Skeletal muscle tissue (tissue), 4 donors: ENCODE data around the gene LRRC57. TPM values are rescaled to one million over a fixed set of nuclear protein-coding genes. Genes with fewer than 3 reads are reported as not detected.
"Not testable (repeated sequence)": the region's sequence is repeated elsewhere in the genome, so short reads cannot be mapped to it uniquely, and the experiment has no call there.

ENCODE experiments used
- H3K27ac ChIP-seq: one replicate; pipeline ENCODE4 v1.7.0; 2013; ENCODE audit warnings: mild to moderate bottlenecking, low read depth, low read length, inconsistent platforms
- H3K27me3 ChIP-seq, 3 donors: one replicate each; pipeline ENCODE4 v1.7.0; 2013; ENCODE audit warnings: low read length in 3 of 3; ENCODE audit not compliant: control insufficient read depth in 3 of 3, insufficient read depth in 3 of 3
- H3K36me3 ChIP-seq, 3 donors: one replicate each; pipeline ENCODE4 v1.7.0; 2013; ENCODE audit warnings: low read length in 3 of 3; ENCODE audit not compliant: control insufficient read depth in 3 of 3, insufficient read depth in 3 of 3
- H3K4me1 ChIP-seq, 3 donors: one replicate each; pipeline ENCODE4 v1.7.0; 2013; ENCODE audit warnings: low read length in 3 of 3, mild to moderate bottlenecking in 3 of 3; ENCODE audit not compliant: control insufficient read depth in 3 of 3, insufficient read depth in 3 of 3
- H3K4me3 ChIP-seq, 3 donors: one replicate each; pipeline ENCODE4 v1.7.0; 2013; ENCODE audit warnings: low read length in 3 of 3
- H3K9ac ChIP-seq, 3 donors: one replicate each; pipeline ENCODE4 v1.7.0; 2013; ENCODE audit warnings: low read length in 3 of 3, mild to moderate bottlenecking in 3 of 3, moderate library complexity in 2 of 3, low read depth in 1 of 3
- H3K9me3 ChIP-seq, 3 donors: one replicate each; pipeline ENCODE4 v1.7.0; 2013; ENCODE audit warnings: low read length in 3 of 3; ENCODE audit not compliant: control insufficient read depth in 3 of 3
- total RNA-seq: library from RNA; depleted of rRNA; stranded (reverse); fragments of >200 nt; gene quantifications from one replicate; pipeline ENCODE4 v1.2.3, GENCODE V29; 2014
- donor health status: Osteomylitis.

The LRRC57 gene
- total RNA-seq, 1 donor from 2014 or later: 8.9 TPM

DNA sequence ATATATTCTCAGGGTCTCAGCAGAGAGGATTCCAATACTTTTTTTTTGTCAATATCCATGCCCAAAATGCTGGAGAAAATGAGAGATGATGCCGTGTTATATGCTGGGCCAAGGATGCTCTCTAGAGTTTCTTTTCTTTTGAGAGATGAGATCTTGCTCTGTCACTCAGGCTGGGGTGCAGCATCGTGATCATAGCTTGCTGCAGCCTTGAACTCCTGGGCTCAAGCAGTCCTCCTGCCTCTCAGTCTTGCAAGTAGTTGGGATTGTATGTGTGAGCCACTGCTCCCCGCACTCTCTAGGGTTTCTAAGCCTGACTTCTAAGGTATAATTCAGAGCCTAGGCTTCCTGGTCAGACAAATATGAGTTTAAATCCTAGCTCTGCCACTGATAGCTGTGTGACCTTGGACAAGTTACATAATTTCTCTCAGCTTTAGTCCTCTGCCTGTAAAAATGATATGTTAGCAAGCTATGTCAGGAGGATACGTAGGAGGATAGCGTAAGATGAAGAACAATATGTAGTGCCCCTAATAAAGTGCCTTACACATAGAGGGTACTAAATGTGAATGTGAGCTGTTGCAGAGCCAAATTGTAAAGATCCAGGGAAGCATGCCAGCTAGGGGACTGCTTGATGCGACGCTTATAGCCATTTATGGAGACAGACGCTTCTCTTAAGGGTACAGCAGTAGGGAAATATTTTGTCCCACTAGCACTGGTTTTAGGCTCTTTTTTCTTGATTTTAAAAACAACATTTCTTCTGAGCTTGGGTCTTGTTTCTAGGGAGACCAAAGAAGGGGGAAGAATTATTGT is 34.2 kb upstream of the LRRC57 start:
- Histone ChIP-seq H3K27me3 (no peaks in the 10 kb centered on the region), H3K4me1 (peaks cover 23 to 29% (median 26%) of the 10 kb centered on the region in 3 donors), H3K36me3 (peaks cover 0 to 5% (median 0%) of the 10 kb centered on the region in 3 donors), H3K9ac (peak overlapping the region in 1 of 3 donors; percentile 38), H3K27ac (no peak overlapping the region), H3K4me3 (no peak overlapping the region), H3K9me3 (no peaks in the 10 kb centered on the region)

DNA sequence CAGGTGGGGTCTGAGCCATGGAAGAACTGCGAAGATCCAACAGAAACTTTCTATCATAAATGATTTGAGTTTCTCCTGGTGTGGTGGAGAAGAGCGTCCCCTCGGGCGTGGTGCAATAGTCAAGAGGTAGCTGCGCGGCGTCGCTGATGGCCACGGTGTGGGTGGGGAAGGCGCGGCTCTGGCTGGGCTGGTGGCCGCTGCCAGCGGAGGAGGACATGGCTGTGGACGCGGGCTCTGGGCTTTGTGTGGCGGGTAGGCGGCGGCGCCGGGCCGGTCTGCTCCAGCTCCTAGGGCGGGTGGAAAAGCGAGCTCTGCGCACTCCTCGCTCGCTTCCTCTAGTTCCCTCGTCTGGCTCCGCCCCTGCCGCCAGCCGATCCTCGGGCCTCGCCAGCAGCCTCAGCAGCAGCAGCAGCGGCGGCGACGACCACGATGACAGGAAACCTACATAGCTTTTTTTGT is 32.7 kb upstream of the LRRC57 start:
- Histone ChIP-seq H3K36me3 (peaks cover 0 to 4% (median 0%) of the 10 kb centered on the region in 3 donors), H3K4me1 (peaks cover 26 to 37% (median 26%) of the 10 kb centered on the region in 3 donors), H3K9ac (peak overlapping the region; percentile 54 to 68 (median 59)), H3K4me3 (peak overlapping the region; percentile 68 to 74 (median 68)), H3K9me3 (no peaks in the 10 kb centered on the region), H3K27me3 (peaks cover 0 to 6% (median 3%) of the 10 kb centered on the region in 3 donors), H3K27ac (peak overlapping the region; percentile 38)

DNA sequence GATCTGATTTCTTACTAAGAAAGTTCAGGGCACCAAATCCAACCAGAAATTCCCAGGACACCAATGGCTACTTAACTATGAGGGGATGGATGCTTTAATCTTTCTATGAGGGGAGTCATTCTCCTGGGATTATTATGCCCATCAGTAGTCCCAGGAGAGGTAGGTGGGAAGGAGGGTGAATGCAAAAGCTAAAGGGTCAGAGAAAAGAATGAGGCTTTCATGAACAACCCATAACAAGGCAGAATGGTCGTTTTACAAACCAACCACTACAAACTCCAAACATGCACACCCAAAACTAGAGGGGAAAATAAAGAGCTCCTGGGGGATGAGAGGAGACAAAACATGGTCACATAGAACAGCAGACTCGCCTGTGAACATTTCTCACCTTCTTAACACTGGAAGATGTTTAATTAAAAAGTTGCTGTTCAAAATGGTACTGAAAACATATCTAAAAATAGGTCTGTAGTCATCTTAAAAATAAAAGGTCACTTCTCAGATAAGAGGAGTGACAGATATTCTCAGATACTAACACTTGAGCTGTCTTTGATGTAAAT is 30.5 kb upstream of the LRRC57 start:
- Histone ChIP-seq H3K27ac (no peak overlapping the region), H3K27me3 (peaks cover 0 to 12% (median 6%) of the 10 kb centered on the region in 3 donors), H3K4me1 (peaks cover 34 to 43% (median 35%) of the 10 kb centered on the region in 3 donors), H3K4me3 (no peak overlapping the region), H3K9ac (peak overlapping the region in 1 of 3 donors; percentile 35), H3K9me3 (no peaks in the 10 kb centered on the region), H3K36me3 (no peaks in the 10 kb centered on the region)

DNA sequence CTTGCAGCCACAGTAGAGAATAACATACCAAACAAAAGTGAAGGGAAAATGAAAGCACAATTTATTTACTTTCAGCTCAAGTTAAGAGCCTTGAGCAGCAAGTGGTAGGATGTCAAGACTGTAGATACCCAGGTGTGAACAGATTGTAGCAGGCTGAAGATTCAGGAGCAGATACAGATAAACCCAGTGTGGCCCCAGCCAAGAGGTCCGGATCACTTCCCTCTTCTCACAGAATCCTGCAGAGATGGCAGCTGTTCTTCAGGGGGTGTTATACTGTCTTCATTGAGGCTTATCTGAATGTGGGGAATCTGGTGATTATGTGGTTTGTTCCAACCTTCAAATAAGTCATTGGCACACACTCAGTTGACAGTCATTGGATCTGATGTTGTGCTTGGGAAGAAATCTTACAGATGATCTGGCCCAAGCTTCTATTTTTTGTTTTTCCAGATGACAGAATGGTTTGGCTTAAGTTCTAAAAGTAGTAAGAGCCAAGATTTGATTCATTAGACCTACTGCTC is 29.0 kb upstream of the LRRC57 start:
- H3K4me1 ChIP-seq: peaks cover 26 to 29% (median 29%) of the 10 kb centered on the region in 3 donors
- no peaks in the 10 kb centered on the region for H3K9me3 ChIP-seq
- H3K9ac ChIP-seq: no peak overlapping the region
- peak overlapping the region in 2 of 3 donors; percentile 51 to 52 for H3K4me3 ChIP-seq
- H3K27me3 ChIP-seq: peaks cover 0 to 12% (median 6%) of the 10 kb centered on the region in 3 donors
- H3K27ac ChIP-seq: peak overlapping the region; percentile 25
- H3K36me3 ChIP-seq: no peaks in the 10 kb centered on the region

DNA sequence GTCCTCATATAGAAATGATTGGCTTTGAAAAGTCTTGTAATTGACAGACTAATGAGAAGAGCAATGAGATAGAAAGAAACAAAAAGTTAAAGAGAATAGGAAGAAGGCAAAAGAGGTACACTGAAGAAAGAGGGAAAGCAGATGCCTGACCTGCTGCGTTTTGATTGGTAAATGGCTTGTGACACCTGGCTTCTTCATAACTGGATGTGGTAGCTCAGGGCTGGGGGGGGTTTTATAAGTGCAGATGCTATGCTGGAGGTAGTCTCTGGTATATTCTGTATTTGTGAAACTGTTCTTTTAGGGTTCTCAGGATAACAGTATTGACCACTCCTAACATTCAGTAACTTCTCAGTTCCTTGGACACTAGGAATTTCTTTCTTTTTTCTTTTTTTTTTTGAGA is 28.2 kb upstream of the LRRC57 start:
- Histone ChIP-seq H3K36me3 (no peaks in the 10 kb centered on the region), H3K27ac (no peak overlapping the region), H3K9ac (peak overlapping the region in 1 of 3 donors; percentile 85), H3K27me3 (peaks cover 0 to 12% (median 6%) of the 10 kb centered on the region in 3 donors), H3K4me3 (peak overlapping the region; percentile 8 to 84 (median 45)), H3K9me3 (no peaks in the 10 kb centered on the region), H3K4me1 (peaks cover 23 to 26% (median 23%) of the 10 kb centered on the region in 3 donors)

DNA sequence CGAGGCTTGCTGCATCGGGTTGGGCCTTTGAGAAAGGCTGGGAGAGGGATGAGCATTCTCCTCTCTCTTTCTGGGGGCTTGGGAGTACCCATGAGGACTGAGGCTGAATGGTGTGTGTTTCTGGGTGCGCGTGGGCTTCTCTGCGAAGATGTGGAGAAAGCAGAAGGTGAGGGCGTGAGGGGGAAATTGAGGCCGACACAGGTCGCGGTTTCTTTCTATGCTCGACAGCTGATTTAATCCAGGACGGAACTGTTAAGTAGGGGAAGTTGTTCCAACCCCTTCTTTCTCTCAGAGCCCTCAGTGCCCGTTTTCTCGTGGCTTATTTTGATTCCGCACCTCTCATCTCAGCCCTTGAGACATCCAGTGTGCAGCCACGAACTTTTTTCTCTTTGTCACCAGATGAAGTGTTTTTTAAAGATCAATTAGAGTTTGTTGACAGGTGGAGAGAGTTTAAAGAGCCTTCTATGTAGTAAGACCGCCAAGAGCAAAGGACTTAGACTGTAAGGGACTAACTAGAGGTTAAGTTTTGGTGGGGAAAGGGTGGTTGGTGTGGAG is 27.5 kb upstream of the LRRC57 start:
- H3K9me3 ChIP-seq: no peaks in the 10 kb centered on the region
- H3K4me3 ChIP-seq: peak overlapping the region; percentile 80 to 84 (median 84)
- H3K4me1 ChIP-seq: peaks cover 17 to 22% (median 18%) of the 10 kb centered on the region in 3 donors
- H3K27me3 ChIP-seq: peaks cover 0 to 12% (median 6%) of the 10 kb centered on the region in 3 donors
- peak overlapping the region; percentile 77 to 85 (median 82) for H3K9ac ChIP-seq
- peak overlapping the region; percentile 68 for H3K27ac ChIP-seq
- no peaks in the 10 kb centered on the region for H3K36me3 ChIP-seq

DNA sequence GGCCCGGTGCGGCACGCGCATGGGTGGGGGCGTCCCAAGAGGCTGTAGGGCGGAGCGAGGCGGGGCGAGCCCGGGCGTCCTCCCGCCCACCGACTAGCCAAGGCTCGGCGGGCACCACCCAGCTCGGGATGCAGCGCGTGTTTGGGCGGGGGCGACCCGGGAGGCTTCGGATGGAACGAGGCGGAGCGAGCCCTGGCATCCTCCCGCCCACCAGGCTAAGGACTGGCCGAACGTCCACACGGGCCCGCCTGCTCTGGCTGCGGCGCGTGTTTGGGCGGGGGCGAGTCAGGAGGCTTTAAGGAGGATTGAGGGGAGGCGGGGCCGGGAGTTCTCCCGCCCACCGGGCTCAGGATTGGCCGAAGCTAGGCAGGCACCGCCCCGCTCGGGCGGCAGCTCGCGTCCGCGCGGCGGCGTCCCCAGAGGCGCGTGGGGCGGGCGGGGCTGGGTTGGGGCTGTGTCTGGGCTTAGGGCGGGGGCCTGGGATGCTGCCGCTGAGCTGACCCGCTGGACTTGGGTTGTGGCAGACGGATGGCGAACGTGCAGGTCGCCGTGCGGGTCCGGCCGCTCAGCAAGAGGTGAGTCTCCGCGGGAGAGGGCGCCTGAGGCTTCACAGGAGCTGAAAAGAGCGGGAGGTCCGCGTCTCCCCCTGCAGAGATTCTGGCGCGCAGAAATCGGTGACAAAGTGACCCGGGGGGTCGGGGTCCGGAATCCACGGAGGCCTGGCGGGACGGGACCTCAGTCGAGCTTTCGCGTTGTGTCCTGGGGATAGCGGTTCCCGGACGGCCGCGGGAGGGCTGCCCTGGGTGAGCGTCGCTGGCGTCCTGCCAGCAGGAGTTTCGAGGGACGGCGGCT is 26.8 kb upstream of the LRRC57 start, which contains the start of gene STARD9:
TSS of gene STARD9 (plus strand) at position 419 of the 852 bp plus-strand sequence. CDS start at position 529, 110 bp downstream.
- H3K9ac ChIP-seq: peak within 1 kb of the TSS; percentile 77 to 85 (median 82)
- peaks cover 0 to 12% (median 6%) of the 10 kb centered on the region in 3 donors for H3K27me3 ChIP-seq
- no peaks in the 10 kb centered on the region for H3K9me3 ChIP-seq
- H3K36me3 ChIP-seq: no peaks in the 10 kb centered on the region
- H3K4me3 ChIP-seq: peak within 1 kb of the TSS; percentile 80 to 84 (median 84)
- H3K4me1 ChIP-seq: peaks cover 13 to 21% (median 15%) of the 10 kb centered on the region in 3 donors
- H3K27ac ChIP-seq: peak within 1 kb of the TSS; percentile 68

DNA sequence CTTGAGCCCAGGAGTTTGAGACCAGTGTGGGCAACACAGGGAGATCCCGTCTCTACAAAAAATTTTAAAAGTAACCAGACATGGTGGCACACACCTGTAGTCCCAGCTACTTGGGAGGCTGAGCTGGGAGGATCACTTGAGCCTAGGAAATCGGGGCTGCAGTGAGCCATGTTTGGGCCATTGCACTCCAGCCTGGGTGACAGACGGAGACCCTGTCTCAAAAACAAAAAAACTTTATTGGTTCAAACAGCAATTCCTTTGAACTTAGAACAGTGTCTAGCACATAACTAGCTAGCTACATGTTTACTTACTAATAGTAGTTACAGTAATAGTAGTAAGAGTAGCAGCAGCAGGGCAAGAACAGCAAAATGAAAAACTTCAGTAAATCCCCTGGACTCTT is 10.1 kb upstream of the LRRC57 start:
- Histone ChIP-seq H3K4me3 (no peak overlapping the region), H3K9me3 (no peaks in the 10 kb centered on the region), H3K27ac (no peak overlapping the region), H3K9ac (no peak overlapping the region), H3K27me3 (no peaks in the 10 kb centered on the region), H3K36me3 (peaks cover 15 to 29% (median 21%) of the 10 kb centered on the region in 3 donors), H3K4me1 (no peaks in the 10 kb centered on the region)

DNA sequence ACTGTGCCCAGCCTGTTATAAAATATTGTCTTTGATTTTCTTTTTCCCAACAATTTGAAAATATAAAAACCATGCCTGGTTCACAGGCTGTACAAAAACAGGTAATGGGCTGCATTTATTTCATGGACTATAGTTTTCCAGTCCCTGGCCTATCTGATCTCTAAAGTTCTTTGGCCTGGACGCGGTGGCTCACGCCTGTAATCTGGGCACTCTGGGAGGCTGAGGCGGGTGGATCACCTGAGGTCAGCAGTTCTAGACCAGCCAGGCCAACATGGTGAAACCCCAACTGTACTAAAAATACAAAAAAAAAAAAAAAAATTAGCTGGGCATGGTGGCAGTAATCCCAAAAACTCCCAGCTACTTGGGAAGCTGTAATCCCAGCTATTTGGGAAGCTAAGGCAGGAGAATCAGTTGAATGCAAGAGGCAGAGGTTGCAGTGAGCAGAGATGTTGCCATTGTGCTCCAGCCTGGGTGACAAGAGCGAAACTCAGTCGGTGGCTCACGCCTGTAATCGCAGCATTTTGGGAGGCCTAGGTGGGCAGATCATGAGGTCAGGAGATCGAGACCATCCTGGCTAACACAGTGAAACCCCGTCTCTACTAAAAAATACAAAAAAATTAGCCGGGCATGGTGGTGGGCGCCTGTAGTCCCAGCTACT is 8.1 kb upstream of the LRRC57 start:
- H3K9ac ChIP-seq, H3K4me3 ChIP-seq, H3K27me3 ChIP-seq, H3K27ac ChIP-seq, H3K9me3 ChIP-seq, H3K4me1 ChIP-seq: not testable (repeated sequence)
- H3K36me3 ChIP-seq: peaks cover 6 to 17% (median 11%) of the 10 kb centered on the region in 3 donors
